Measurements from ENCODE around the gene MPHOSPH6. TPM values are rescaled to one million over a fixed set of nuclear protein-coding genes. Genes with fewer than 3 reads are reported as not detected.
A peak's percentile ranks its signal among the peaks of the same experiment; 100 is the strongest.
"Not testable (repeated sequence)": the region's sequence is repeated elsewhere in the genome, so short reads cannot be mapped to it uniquely, and the experiment has no call there.

The MPHOSPH6 gene, protein sequence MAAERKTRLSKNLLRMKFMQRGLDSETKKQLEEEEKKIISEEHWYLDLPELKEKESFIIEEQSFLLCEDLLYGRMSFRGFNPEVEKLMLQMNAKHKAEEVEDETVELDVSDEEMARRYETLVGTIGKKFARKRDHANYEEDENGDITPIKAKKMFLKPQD
- total RNA-seq (ENCODE audit: low replicate concordance): 64.4 and 111 TPM in 2 replicates

- DNase-seq (ENCODE audit: low spot score): peak; percentile 96
- Histone ChIP-seq H2AFZ (replicated peaks) (peak within 1 kb of the TSS; percentile 93), H3K36me3 (peaks cover 17% of the 10 kb centered on the region), H3K4me1 (peaks cover 4% of the 10 kb centered on the region), H3K27me3 (peaks cover 36% of the 10 kb centered on the region), H3F3A (ENCODE audit: low read depth) (no peaks in the 10 kb centered on the region), H3K4me2 (peak within 1 kb of the TSS; percentile 93), H3K9ac (peak within 1 kb of the TSS; percentile 60), H3K27ac (peak within 1 kb of the TSS; percentile 66), H3K9me3 (ENCODE audit: low read depth) (no peaks in the 10 kb centered on the region), H3K4me3 (peak within 1 kb of the TSS; percentile 60), H4K20me1 (ENCODE audit: low read depth) (peaks cover 5% of the 10 kb centered on the region), H3K79me2 (ENCODE audit: low read depth) (peaks cover 47% of the 10 kb centered on the region)
- Mint-ChIP-seq H3K36me3 (peaks cover 41% of the 10 kb centered on the region), H3K9me3 (peaks cover 16% of the 10 kb centered on the region), H3K4me1 (peaks cover 10% of the 10 kb centered on the region), H3K4me3 (peak within 1 kb of the TSS; percentile 95), H3K27ac (peak within 1 kb of the TSS; percentile 96), H3K27me3 (ENCODE audit: insufficient read depth, low read depth) (peaks cover 2% of the 10 kb centered on the region)
- no peak for TF ChIP-seq EZH2 (IDR thresholded peaks at IDR 0.05)
- TF ChIP-seq CTCF (IDR thresholded peaks at IDR 0.05): no peak
- TF ChIP-seq EZH2phosphoT487 (IDR thresholded peaks at IDR 0.05): no peak
These were observed at the start of gene MPHOSPH6 for GRCh38 chr16:82169861-82170845. Gene MPHOSPH6, minus strand, starts transcription at chr16:82170224. Its CDS starts 49 bp downstream, at chr16:82170175.

DNA sequence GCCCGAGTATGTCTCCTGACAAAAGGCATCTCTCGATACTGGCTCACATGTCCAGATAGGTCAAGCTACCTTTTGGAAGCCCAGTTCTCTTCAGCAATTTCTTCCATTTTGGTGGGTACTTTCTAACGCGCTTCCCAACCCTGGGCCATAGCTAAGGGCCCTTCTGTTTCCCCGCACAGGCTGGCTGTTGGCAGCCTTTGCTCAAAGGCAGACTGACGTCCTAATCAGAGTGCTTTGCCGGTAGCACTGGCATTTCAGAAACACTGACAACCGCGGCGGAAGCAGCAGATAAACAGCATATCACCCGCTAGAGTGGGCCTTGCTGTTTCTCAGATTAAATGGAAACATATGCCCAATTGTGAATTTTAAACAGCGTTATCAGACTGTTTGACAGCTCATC lies 49.3 kb upstream of the MPHOSPH6 start:
- no peaks in the 10 kb centered on the region for H3K79me2 ChIP-seq (ENCODE audit: low read depth)
- no peaks in the 10 kb centered on the region for H3F3A ChIP-seq (ENCODE audit: low read depth)
- H3K4me1 Mint-ChIP-seq: no peaks in the 10 kb centered on the region
- H3K4me3 ChIP-seq: no peak overlapping the region
- no peaks in the 10 kb centered on the region for H3K27me3 ChIP-seq
- H3K9ac ChIP-seq: no peak overlapping the region
- no peak overlapping the region for H3K4me3 Mint-ChIP-seq
- DNase-seq (ENCODE audit: low spot score): no peak
- H3K36me3 Mint-ChIP-seq: no peaks in the 10 kb centered on the region
- no peaks in the 10 kb centered on the region for H4K20me1 ChIP-seq (ENCODE audit: low read depth)
- H3K4me2 ChIP-seq: no peak overlapping the region
- H3K9me3 ChIP-seq (ENCODE audit: low read depth): no peaks in the 10 kb centered on the region
- H3K27me3 Mint-ChIP-seq (ENCODE audit: insufficient read depth, low read depth): peaks cover 1% of the 10 kb centered on the region
- no peaks in the 10 kb centered on the region for H3K36me3 ChIP-seq
- H3K27ac ChIP-seq: no peak overlapping the region
- H2AFZ ChIP-seq (replicated peaks): no peak overlapping the region
- no peaks in the 10 kb centered on the region for H3K4me1 ChIP-seq
- no peak for TF ChIP-seq EZH2phosphoT487 (IDR thresholded peaks at IDR 0.05)
- no peak for TF ChIP-seq EZH2 (IDR thresholded peaks at IDR 0.05)
- TF ChIP-seq CTCF (IDR thresholded peaks at IDR 0.05): no peak
- no peak overlapping the region for H3K27ac Mint-ChIP-seq
- H3K9me3 Mint-ChIP-seq: no peaks in the 10 kb centered on the region

DNA sequence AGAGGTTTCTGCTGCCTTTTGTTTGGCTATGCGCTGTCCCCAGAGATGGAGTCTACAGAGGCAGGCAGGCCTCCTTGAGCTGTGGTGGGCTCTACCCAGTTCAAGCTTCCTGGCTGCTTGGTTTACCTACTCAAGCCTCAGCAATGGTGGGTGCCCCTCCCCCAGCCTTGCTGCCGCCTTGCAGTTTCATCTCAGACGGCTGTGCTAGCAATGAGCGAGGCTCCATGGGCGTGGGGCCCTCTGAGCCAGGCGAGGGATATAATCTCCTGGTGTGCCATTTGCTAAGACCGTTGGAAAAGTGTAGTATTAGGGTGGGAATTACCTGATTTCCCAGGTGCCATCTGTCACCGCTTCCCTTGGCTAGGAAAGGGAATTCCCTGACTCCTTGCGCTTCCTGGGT lies 39.3 kb upstream of the MPHOSPH6 start:
- H3K4me1 Mint-ChIP-seq; H3K4me1 ChIP-seq; H2AFZ ChIP-seq (replicated peaks); H3K79me2 ChIP-seq (ENCODE audit: low read depth); H3K27me3 Mint-ChIP-seq (ENCODE audit: insufficient read depth, low read depth); H3K36me3 Mint-ChIP-seq; H3K4me2 ChIP-seq; H3K9ac ChIP-seq; H3K27ac Mint-ChIP-seq; H3K4me3 Mint-ChIP-seq; DNase-seq (ENCODE audit: low spot score); H3K27ac ChIP-seq; H3K4me3 ChIP-seq; H4K20me1 ChIP-seq (ENCODE audit: low read depth); H3K27me3 ChIP-seq; H3F3A ChIP-seq (ENCODE audit: low read depth); H3K36me3 ChIP-seq; H3K9me3 ChIP-seq (ENCODE audit: low read depth): not testable (repeated sequence)
- H3K9me3 Mint-ChIP-seq: peaks cover 19% of the 10 kb centered on the region

All from neural progenitor cell (in vitro differentiated cells).